GM20000 (cell line): Measurements from ENCODE around the gene GNRHR.
A peak's percentile ranks its signal among the peaks of the same experiment; 100 is the strongest.

Experiments
- DNase-seq: peaks from one replicate; pipeline ENCODE4 v3.0.0; 2012; ENCODE audit warnings: low spot score
- TF ChIP-seq, protein P1 (sequence below): IDR thresholded peaks from 2 replicates; pipeline ENCODE4 v1.5.1; 2012; ENCODE audit warnings: mild to moderate bottlenecking, control low read depth; ENCODE audit errors: extremely low read depth, missing control alignments

GNRHR gene

DNA sequence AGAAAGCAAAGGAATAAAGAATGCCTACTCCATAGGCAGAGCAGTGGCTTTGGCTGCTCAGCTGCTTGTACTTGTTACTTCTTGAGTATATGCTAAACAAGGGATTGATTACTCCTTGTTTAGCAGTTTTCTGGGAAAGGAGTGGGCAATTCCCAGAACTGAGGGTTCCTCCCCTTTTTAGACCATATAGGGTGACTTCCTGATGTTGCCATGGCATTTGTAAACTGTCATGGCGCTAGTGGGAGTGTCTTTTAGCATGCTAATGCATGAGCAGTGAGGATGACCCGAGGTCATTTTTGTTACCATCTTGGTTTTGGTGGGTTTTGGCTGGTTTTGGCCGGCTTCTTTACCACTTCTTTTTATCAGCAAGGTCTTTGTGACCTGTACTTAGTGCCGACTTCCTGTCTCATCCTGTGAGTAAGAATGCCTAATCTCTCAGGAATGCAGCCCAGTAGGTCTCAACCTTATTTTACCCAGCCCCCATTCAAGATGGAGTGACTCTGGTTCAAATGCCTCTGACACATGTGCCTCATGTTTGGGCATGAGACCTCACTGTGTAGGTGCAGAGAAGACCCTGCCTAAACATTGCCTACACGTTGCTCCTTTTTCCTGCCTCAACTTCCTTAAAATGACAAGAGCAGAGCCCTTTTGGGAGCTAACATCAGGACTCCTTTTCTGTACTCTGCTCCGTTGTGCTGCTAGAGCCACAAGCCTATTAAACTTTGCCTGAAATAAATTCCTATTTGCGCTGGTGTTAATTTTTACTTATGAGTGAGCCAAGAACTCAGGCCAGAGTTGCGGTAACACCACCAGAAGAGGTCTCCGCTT is 32.2 kb downstream of the GNRHR start:
- TF ChIP-seq, protein P1, sequence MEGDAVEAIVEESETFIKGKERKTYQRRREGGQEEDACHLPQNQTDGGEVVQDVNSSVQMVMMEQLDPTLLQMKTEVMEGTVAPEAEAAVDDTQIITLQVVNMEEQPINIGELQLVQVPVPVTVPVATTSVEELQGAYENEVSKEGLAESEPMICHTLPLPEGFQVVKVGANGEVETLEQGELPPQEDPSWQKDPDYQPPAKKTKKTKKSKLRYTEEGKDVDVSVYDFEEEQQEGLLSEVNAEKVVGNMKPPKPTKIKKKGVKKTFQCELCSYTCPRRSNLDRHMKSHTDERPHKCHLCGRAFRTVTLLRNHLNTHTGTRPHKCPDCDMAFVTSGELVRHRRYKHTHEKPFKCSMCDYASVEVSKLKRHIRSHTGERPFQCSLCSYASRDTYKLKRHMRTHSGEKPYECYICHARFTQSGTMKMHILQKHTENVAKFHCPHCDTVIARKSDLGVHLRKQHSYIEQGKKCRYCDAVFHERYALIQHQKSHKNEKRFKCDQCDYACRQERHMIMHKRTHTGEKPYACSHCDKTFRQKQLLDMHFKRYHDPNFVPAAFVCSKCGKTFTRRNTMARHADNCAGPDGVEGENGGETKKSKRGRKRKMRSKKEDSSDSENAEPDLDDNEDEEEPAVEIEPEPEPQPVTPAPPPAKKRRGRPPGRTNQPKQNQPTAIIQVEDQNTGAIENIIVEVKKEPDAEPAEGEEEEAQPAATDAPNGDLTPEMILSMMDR, result no peak
- no peak for DNase-seq

DNA sequence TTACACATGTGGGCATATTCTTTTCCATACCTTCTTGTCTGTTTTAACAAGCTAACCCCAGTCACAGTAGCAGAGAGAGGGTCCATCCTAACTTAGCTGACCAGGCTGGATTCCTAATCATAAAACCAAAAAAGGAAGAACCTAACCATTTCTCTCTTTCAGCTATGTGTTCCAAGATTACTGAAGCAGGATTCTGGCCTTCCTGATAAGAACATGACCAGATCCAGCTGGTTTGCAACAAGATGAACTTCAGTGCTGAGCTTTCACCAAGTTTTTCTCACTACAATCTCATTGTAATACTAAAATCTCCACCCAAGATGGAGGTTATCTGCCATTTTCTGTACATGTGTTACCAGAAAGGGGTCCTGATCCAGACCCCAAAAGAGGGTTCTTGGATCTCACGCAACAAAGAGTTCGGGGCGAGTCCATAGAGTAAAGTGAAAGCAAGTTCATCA is 32.8 kb downstream of the GNRHR start:
- TF ChIP-seq, protein P1, result no peak
- no peak for DNase-seq

DNA sequence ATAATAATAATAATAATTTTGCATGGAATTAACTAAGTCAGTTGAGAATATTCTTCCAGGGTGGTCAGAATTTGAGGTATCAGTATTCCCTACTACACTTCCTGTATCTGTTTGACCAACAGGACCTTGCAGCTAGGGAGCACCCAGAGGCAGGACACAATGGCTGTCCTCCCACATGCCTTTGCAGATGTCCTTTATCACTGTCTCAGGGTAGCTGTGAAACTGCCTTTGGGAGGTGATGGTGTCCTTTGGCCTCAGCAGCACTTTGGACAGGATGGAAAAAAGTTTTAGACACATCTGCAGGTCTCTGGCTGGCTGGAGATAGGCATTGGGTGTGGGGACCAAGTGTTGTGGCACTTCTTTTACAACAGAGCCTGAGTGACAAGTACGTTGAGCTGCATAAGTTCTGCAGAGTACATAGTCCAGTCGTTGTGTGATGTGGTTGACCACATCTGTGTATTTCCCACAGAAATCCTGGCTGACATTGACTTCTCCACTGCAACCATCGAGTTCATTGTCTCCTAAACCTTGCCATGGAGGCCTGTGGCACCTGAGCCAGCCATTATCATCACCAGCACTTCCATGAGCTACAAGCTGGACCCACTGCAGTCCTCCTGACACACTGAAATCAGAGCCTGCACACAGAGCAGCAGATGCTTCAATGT is 34.1 kb downstream of the GNRHR start:
- TF ChIP-seq, protein P1, result no peak

DNA sequence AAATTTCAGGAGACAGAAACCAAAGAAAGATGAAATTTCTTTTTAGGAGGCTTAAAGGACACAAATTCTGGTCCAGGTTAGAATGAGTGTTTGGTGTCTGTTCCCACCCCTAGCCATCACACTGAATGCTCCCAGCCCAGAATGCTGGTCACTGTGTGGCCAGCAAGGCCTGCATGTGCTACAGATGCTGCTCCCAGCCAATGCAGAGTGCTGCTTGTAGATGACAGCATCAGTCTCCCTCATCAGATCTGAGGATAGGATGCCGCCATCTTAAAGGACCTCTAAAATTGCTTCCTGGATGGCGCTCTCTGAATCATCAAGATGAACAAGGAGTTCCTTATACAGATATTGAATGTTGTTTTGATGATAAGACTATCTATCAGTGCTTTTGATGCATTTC is 35.3 kb downstream of the GNRHR start:
- no peak for DNase-seq
- TF ChIP-seq, protein P1, result no peak

More for the DNA sequence above, 34.1 kb downstream of the GNRHR start:
- DNase-seq, result no peak

DNA sequence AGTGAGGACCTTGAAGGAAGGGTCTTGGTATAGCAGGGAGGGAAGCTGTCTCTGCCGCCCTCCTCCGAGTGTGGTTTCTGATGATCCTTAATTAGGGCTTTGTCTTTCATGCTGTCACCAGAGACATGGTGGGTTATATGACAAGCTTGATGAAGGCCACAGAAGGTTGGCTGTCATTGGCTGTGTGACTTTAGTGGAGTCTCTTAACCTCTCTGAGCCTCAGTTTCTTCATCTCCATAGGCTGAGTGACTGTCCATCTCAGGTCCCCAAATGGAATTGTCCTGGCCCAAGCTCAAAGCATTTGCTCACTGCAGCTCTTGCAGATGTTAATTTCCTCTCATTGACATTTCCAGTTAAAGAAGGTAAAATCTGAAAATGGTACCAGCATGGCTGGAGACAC is 36.6 kb downstream of the GNRHR start:
- no peak for DNase-seq

DNA sequence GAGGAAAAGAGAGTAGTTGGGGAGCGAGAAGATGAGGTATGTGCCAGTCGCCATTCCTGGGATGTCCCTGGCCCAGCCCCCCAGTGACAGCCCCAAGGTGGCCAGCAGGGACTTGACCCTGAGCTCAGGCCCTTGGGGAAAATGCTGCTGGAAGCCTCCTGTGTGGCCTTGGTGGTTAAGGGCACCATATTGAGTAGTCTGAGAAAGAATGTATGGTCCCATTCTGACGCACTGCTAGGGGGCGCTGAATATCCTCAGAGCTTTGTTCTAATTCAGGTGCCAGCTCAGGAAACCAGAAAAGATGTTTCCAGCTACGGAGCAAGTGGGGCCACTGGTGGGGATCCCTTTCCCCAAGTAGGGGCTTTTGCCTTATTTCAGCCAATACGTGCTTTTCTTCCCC is 39.2 kb downstream of the GNRHR start:
- DNase-seq, result no peak
- TF ChIP-seq, protein P1, result no peak

More for the DNA sequence above, 36.6 kb downstream of the GNRHR start:
- TF ChIP-seq, protein P1, result no peak

DNA sequence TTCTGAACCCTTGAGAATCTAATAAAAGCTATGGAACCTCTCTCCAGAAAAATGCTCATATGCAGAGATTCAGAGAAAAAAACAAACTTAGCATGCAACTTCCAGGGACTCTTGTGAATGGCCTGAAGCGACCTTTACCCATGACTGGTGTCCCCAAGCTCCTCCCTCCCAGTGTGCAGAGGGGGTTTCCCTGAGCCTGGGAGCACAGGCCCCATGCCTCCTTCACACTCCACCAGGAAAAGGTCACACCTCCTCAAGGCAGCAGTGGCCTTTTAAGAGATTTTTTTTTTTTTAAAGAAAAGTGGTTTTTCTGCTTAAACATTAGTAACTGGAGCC is 40.0 kb downstream of the GNRHR start:
- peak; percentile 38 for DNase-seq

More for the DNA sequence above, 40.0 kb downstream of the GNRHR start:
- TF ChIP-seq, protein P1, result no peak
